ENCODE results near the gene CHST15. TPM values are rescaled to one million over a fixed set of nuclear protein-coding genes. Genes with fewer than 3 reads are reported as not detected.

CHST15 gene
- total RNA-seq, 6 donors from 2014 or later = 16.1 to 54.5 (median 27.3) TPM

- DNase-seq (peak in 1 of 2 donors; percentile 46), ATAC-seq (ENCODE audit: low FRiP score in 2 of 2) (no peak)
- Histone ChIP-seq H3K4me3 (no peak overlapping the region), H3K4me1 (peaks cover 12 to 22% (median 18%) of the 10 kb centered on the region in 4 donors), H3K9me3 (no peaks in the 10 kb centered on the region), H3K27me3 (no peaks in the 10 kb centered on the region), H3K36me3 (no peaks in the 10 kb centered on the region), H3K27ac (no peak overlapping the region)
- TF ChIP-seq POLR2AphosphoS5 (IDR thresholded peaks at IDR 0.05) (no peak), POLR2A (IDR thresholded peaks at IDR 0.05) (no peak)
- WGBS, 2 donors = 62 to 85% methylated on average over 1 to 5 of the region's 6 CpGs
Observed at GRCh38 chr10:124060148-124060720, 33.2 kb downstream of the CHST15 start.

- ATAC-seq (ENCODE audit: low FRiP score in 2 of 2) = no peak
- no peaks in the 10 kb centered on the region for H3K27me3 ChIP-seq
Observed at GRCh38 chr10:124059551-124059950, 33.8 kb downstream of the CHST15 start.

GRCh38 chr10:124058346-124059003 lies 34.9 kb downstream of the CHST15 start:
- Histone ChIP-seq H3K9me3 (no peaks in the 10 kb centered on the region), H3K4me3 (no peak overlapping the region), H3K36me3 (no peaks in the 10 kb centered on the region), H3K27me3 (no peaks in the 10 kb centered on the region), H3K27ac (no peak overlapping the region), H3K4me1 (peaks cover 5 to 10% (median 7%) of the 10 kb centered on the region in 4 donors)
- no peak for ATAC-seq (ENCODE audit: low FRiP score in 2 of 2)
- no peak for DNase-seq
- TF ChIP-seq POLR2AphosphoS5 (IDR thresholded peaks at IDR 0.05) (no peak), CTCF (IDR thresholded peaks at IDR 0.05) (no peak), EP300 (IDR thresholded peaks at IDR 0.05) (no peak), POLR2A (IDR thresholded peaks at IDR 0.05) (no peak)
- WGBS, 2 donors = 87 to 95% methylated on average over 8 of the region's 8 CpGs

More at GRCh38 chr10:124059551-124059950, 33.8 kb downstream of the CHST15 start:
- H3K27ac ChIP-seq = no peak overlapping the region
- TF ChIP-seq POLR2A (IDR thresholded peaks at IDR 0.05) (no peak), CTCF (IDR thresholded peaks at IDR 0.05) (no peak), POLR2AphosphoS5 (IDR thresholded peaks at IDR 0.05) (no peak), EP300 (IDR thresholded peaks at IDR 0.05) (no peak)
- DNase-seq = no peak
- no peaks in the 10 kb centered on the region for H3K36me3 ChIP-seq
- H3K9me3 ChIP-seq = no peaks in the 10 kb centered on the region
- WGBS, 2 donors = 88 to 92% methylated on average over 12 of the region's 12 CpGs
- H3K4me3 ChIP-seq = no peak overlapping the region
- peaks cover 9 to 15% (median 11%) of the 10 kb centered on the region in 4 donors for H3K4me1 ChIP-seq

GRCh38 chr10:124057601-124058000 lies 35.8 kb downstream of the CHST15 start:
- Histone ChIP-seq H3K27ac (no peak overlapping the region), H3K36me3 (no peaks in the 10 kb centered on the region), H3K4me1 (peaks cover 0 to 8% (median 5%) of the 10 kb centered on the region in 4 donors), H3K27me3 (no peaks in the 10 kb centered on the region), H3K9me3 (no peaks in the 10 kb centered on the region), H3K4me3 (no peak overlapping the region)
- DNase-seq (no peak), ATAC-seq (ENCODE audit: low FRiP score in 2 of 2) (no peak)
- WGBS, 2 donors = 74 to 77% methylated on average over 5 to 6 of the region's 6 CpGs
- no peak for TF ChIP-seq CTCF (IDR thresholded peaks at IDR 0.05)
- TF ChIP-seq EP300 (IDR thresholded peaks at IDR 0.05) = no peak
- no peak for TF ChIP-seq POLR2A (IDR thresholded peaks at IDR 0.05)
- no peak for TF ChIP-seq POLR2AphosphoS5 (IDR thresholded peaks at IDR 0.05)

GRCh38 chr10:124056337-124056980 lies 36.9 kb downstream of the CHST15 start:
- Histone ChIP-seq H3K4me1 (peaks cover 0 to 8% (median 5%) of the 10 kb centered on the region in 4 donors), H3K27ac (no peak overlapping the region), H3K27me3 (no peaks in the 10 kb centered on the region), H3K4me3 (no peak overlapping the region), H3K36me3 (no peaks in the 10 kb centered on the region), H3K9me3 (no peaks in the 10 kb centered on the region)
- ATAC-seq (ENCODE audit: low FRiP score in 2 of 2) = peak; percentile 27 to 38
- DNase-seq = peak in 1 of 2 donors; percentile 78
- TF ChIP-seq POLR2A (IDR thresholded peaks at IDR 0.05) = no peak
- no peak for TF ChIP-seq EP300 (IDR thresholded peaks at IDR 0.05)
- no peak for TF ChIP-seq CTCF (IDR thresholded peaks at IDR 0.05)
- TF ChIP-seq POLR2AphosphoS5 (IDR thresholded peaks at IDR 0.05) = no peak
- WGBS, 2 donors = 81 to 93% methylated on average over 7 to 29 of the region's 29 CpGs
